Measurements from ENCODE around the gene STAU1. TPM values are rescaled to one million over a fixed set of nuclear protein-coding genes. Genes with fewer than 3 reads are reported as not detected.

STAU1 gene
- total and polyA plus RNA-seq, 2 of the 13 experiments (the other 11 are each of a cell fraction or from before 2014, with no cell fraction given), result 119 to 133 TPM

- TF ChIP-seq HOMEZ (CRISPR knock-in tag; IDR thresholded peaks at IDR 0.05; ENCODE audit: low read depth) (peak; percentile 79), BORCS8-MEF2B (CRISPR knock-in tag; IDR thresholded peaks at IDR 0.05) (no peak; the same call in 1 of the 2 replicates), NFATC3 (CRISPR knock-in tag; IDR thresholded peaks at IDR 0.05) (peak; percentile 77; the same call in 1 of the 2 replicates), CREB1 (IDR thresholded peaks at IDR 0.05) (peak; percentile 98), CREB1 (CRISPR knock-in tag; IDR thresholded peaks at IDR 0.05) (peak; percentile 98), ZNF335 (CRISPR knock-in tag; IDR thresholded peaks at IDR 0.05) (peak; percentile 60; the same call in 1 of the 2 replicates), HOXA7 (CRISPR knock-in tag; IDR thresholded peaks at IDR 0.05) (0 out of 2 replicates have a peak, but pooled peaks have one; percentile 29), HNRNPLL (IDR thresholded peaks at IDR 0.05; ENCODE audit: low read depth, low read length, poor library complexity, severe bottlenecking) (peak; percentile 96), KLF12 (CRISPR knock-in tag; IDR thresholded peaks at IDR 0.05; ENCODE audit: borderline replicate concordance) (peak; percentile 83), CREM (IDR thresholded peaks at IDR 0.05) (peak; percentile 98), CREM (CRISPR knock-in tag; IDR thresholded peaks at IDR 0.05) (peak; percentile 69; the same call in 1 of the 2 replicates), RNF219 (CRISPR knock-in tag; IDR thresholded peaks at IDR 0.05) (0 out of 2 replicates have a peak, but pooled peaks have one; percentile 58), ZNF484 (CRISPR knock-in tag; IDR thresholded peaks at IDR 0.05; ENCODE audit: borderline replicate concordance, low read depth) (no peak), ZNF317 (CRISPR knock-in tag; IDR thresholded peaks at IDR 0.05) (peak; percentile 64), ZNF552 (CRISPR knock-in tag; IDR thresholded peaks at IDR 0.05; ENCODE audit: borderline replicate concordance) (0 out of 2 replicates have a peak, but pooled peaks have one; percentile 44), ZNF576 (CRISPR knock-in tag; IDR thresholded peaks at IDR 0.05) (no peak), ZNF256 (CRISPR knock-in tag; conservative IDR thresholded peaks at IDR 0.05) (no peak), REXO4 (CRISPR knock-in tag; IDR thresholded peaks at IDR 0.05; ENCODE audit: borderline replicate concordance) (no peak), ARID2 (CRISPR knock-in tag; IDR thresholded peaks at IDR 0.05; ENCODE audit: borderline replicate concordance) (peak; percentile 88; the same call in 1 of the 2 replicates), ZNF138 (CRISPR knock-in tag; IDR thresholded peaks at IDR 0.05; ENCODE audit: low read depth) (peak; percentile 24; the same call in 1 of the 2 replicates), DZIP1 (CRISPR knock-in tag; IDR thresholded peaks at IDR 0.05) (no peak)
Measured at GRCh38 chr20:49219091-49219923, 31.2 kb upstream of the STAU1 start, which contains the start of gene DDX27 (continued).
